ENCODE measurements around the gene IQSEC1.

Gene IQSEC1

DNA sequence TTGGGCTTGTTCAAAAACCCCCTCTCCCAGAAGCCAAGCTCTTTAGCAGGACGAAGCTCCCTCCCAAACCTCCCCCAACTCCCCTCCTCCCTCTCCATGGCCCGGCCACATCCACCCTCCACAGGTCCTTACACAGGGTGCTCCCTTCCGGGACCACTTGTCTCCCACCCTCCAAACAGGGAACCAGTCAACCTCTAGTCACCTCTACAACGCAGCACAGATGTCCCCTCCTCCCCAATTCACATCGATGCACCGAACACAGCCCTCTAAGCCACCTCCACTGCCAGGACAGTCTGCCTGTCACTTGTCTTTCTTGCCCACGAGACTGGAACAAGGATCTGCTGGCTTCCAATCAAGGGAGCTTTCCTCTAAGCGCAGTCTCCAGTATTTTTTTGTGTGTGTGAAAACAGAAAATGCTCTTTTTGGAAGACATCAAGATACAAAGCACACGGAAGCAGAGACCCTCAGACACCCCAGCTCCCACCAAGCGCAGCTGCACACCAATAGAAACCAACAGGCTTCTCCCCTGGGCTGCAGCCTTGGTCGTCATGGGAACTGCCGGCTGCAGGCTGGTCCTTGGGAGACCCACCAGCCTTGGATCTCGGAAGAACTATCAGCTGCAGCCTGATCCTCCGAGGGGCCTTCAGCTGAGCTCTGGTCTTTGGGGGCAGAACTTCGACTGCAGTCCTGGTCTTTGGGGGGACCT is 26.5 kb downstream of the IQSEC1 start:
- no peak for DNase-seq

DNA sequence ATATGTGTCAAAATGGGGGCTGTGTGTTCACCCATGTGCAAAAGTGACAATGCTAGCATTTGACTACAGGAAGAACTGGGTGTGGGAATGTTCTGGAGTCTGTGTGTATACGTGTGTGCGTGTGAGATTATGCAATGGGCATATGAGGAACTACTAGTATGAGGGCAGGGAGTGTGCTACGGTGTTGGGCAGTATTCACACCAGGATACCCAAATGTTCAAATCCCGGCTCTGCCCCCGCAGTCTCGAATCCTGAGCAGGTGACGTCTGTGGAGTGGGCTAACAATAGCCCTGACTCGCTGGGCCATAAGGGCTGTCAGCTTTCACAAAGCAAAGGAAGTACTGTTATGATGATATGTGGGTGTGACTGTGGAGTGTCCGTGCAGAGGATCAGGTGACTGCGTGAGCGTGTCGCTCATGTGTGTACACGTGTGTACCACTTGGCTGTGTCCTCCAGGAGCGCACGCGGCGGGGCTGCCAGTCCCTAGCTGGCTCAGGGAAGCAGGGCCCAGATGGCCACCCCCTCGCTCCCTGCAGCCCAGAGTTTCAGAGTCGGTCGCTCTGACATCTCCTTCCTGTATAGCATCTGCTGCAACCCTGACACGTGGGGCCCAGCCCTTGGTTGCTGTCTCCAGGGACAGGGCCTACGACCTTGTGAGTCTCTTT is 27.2 kb downstream of the IQSEC1 start:
- DNase-seq, result no peak

- DNase-seq, result no peak
Observed at GRCh38 chr3:13045241-13045903, 27.9 kb downstream of the IQSEC1 start.

- DNase-seq, result no peak
Observed at GRCh38 chr3:13044496-13045240, 28.6 kb downstream of the IQSEC1 start.

GRCh38 chr3:13043656-13044055 is 29.6 kb downstream of the IQSEC1 start:
- DNase-seq, result no peak

- no peak for DNase-seq
Observed at GRCh38 chr3:13042715-13043271, 30.4 kb downstream of the IQSEC1 start.

- DNase-seq, result no peak
Observed at GRCh38 chr3:13042127-13042701, 31.0 kb downstream of the IQSEC1 start.

- DNase-seq, result no peak
Observed at GRCh38 chr3:13041113-13041776, 32.0 kb downstream of the IQSEC1 start.

DNA sequence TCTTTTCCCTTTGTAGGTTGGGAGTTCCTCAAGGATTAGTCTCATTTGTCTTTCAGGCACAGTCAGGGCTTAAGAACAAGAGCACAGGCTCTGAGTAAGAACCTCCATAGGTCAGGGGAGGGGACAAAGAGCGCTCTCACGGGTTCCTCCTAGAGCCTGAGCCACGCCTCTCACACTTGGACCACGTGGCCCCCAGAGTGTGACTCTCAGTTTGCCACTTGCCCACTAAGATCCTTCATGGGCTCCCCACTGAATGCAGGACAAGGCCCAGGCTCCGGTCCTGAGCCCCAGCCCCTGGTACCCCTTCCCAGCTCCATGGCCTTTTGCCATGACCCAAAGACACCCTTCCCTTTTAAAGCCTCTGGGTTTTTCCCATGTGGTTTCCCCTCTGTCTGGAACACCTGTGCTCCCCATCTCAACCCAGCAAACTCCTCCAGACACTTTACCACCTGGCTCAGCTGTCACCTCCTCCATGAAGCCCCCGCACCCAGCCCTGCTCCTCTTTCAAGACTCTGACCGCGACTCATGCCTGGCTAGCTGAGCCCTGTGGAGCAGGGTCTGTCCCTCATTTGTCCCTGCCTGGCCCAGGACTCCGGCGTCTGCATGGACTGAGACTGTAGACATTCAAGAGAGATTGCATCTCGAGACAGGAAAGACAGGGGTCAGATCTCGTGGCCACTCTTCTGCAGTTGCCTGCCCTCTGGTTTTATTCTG is 32.7 kb downstream of the IQSEC1 start:
- DNase-seq, result no peak

GRCh38 chr3:13039213-13039896 is 33.9 kb downstream of the IQSEC1 start:
- no peak for DNase-seq

DNA sequence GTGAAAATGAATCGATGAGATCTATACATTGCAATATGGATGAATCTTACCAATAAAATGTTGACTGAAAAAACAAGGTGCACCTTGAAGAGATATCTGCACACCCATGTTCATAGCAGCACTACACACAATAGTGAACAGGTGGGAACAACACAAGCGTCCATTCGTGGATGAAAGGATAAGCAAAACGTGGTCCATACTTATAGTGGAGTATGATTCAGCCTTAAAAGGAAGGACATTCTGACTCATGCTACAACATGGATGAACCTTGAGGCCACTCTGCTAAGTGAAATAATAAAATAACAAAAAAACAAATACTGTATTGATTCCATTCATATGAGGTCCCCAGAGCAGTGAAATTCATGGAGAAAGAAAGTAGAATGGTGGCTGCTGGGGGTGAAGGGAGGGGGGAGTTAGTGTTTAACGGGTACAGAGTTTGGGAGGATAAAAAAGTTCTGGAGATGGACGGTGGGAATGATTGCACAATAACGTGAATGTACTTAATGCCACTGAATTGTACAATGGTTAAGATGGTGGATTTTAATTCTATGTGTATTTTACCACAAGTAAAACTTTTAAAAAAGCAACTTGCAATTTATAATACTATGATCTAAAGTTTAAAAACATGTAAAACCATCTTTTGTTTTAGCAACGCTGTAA is 35.6 kb downstream of the IQSEC1 start:
- no peak for DNase-seq

- DNase-seq, result no peak
Observed at GRCh38 chr3:13034861-13035260, 38.4 kb downstream of the IQSEC1 start.

GRCh38 chr3:13034109-13034800 is 39.0 kb downstream of the IQSEC1 start:
- DNase-seq, result no peak

DNA sequence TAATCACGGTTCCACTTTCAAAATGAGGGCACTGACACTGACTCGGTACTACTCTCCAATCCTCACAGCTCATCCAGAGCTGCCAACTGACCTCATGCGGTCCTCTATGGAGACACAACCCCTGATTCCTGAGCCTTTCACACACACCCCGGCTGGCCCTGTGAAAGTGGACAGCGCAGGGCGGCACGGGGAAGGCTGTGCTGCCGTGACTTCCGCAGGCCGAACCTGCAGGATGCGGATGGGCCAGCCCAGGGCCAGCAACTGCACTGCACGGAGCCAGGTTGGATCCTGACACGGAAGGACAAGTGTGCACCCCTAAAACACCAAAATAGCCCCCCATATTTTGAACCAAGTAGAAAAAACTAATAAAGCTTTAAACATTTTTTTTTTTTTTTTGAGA is 41.0 kb downstream of the IQSEC1 start:
- no peak for DNase-seq

- no peak for DNase-seq
Observed at GRCh38 chr3:13031621-13032020, 41.6 kb downstream of the IQSEC1 start.

- DNase-seq, result no peak
Observed at GRCh38 chr3:13030684-13031083, 42.5 kb downstream of the IQSEC1 start.

DNA sequence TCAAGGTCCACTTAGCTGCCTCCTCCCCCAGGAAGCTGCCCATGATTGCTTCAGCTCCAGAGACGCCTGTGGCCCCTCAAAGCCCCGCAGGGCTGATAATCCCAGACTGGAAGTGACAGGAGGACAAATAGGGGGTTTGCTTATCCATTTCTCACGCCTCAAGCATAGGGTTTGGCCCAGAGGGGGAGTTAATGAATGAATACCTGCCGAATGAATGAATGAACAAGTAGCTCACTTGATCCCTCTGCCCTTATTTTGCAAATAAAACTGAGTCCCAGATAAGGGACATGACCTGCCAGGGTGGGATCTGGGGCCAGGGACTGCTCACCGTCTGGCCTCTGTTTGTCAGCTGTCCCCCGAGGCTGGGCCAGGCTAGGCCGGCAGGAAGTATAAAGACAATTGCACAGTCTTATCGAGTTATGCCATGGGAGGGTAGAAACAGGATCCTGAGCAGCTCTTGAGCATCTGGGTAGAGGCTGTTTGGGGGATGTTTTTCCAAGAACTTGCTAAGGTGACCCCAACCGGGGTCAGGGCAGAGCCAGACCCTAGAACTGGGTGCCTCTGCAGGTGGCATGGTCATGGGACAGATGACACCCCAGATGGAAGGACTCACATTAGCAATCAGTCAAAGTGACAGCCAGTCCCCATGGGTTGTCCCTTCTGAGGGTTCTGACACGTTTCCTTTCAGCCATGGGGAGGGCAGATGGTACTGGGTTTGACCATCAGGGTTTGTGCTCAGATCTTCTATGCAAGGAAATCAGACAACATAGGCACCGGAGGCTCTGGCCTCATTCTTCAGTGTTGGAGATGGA is 45.0 kb downstream of the IQSEC1 start:
- no peak for DNase-seq

GRCh38 chr3:13027154-13027553 is 46.1 kb downstream of the IQSEC1 start:
- no peak for DNase-seq

- no peak for DNase-seq
Observed at GRCh38 chr3:13026534-13026933, 46.7 kb downstream of the IQSEC1 start.

Measured in DMS79 (cell line).